K562 (cell line): ENCODE results near the gene L3MBTL3. TPM values are rescaled to one million over a fixed set of nuclear protein-coding genes. Genes with fewer than 3 reads are reported as not detected.

Experiments used
- ATAC-seq: fragments of 200-7000 bp; cut with Tn5 transposase; 3 replicates; pipeline ENCODE4 v1.9.1; 2020; ENCODE audit warnings: moderate library complexity
- BruUV-seq: library from RNA; stranded (reverse); fragments of 400-500 nt; replicated peaks from 2 replicates; lab custom pipeline; 2021; lab: Mats Ljungman, UMichigan
- CTCF ChIA-PET: fragments of 300-600 bp; formaldehyde crosslinking; extraction: SDS; loops from one replicate; lab custom pipeline; 2021; ENCODE audit warnings: low intra/inter-chr PET ratio; lab: Yijun Ruan, JAX
- POLR2A ChIA-PET: fragments of 300-600, 350-650 bp; sonication (Branson Sonifier 250); formaldehyde crosslinking; extraction: SDS; loops from one replicate; lab custom pipeline; 2021; ENCODE audit warnings: antibody characterized with exemption, inconsistent platforms; lab: Yijun Ruan, JAX
- DNase-seq, 4 experiments: peaks; one replicate each; pipeline versions ENCODE4 v3.0.0 to v3.0.0-alpha.2; 2011 to 2018; ENCODE audit warnings: low spot score in 3 of 4, mixed read lengths in 3 of 4; ENCODE audit errors: extremely low read depth in 1 of 4
- FAIRE-seq: peaks from 2 replicates; lab custom pipeline; 2011; peaks lifted over from hg19 to GRCh38; lab: Jason Lieb, UNC
- H2AFZ ChIP-seq: 2 replicates; pipeline ENCODE4 v1.6.0; 2011; ENCODE audit warnings: low read depth, low read length, control low read depth, inconsistent platforms
- H3K27ac ChIP-seq: fragments of 200-600 bp; 3 replicates; pipeline ENCODE4 v1.8.0; 2011; ENCODE audit warnings: low read depth, mild to moderate bottlenecking, control low read depth, inconsistent platforms, low read length, moderate library complexity, mixed read lengths; ENCODE audit errors: extremely low read depth
- H3K27me3 ChIP-seq, 2 experiments: fragments of 300-600 bp in 1 of 2; 2 replicates in 1 of 2; 3 replicates in 1 of 2; pipeline versions ENCODE4 v1.6.0 to v1.8.0; 2011; ENCODE audit warnings: inconsistent platforms in 2 of 2, low read length in 2 of 2, mild to moderate bottlenecking in 1 of 2, mixed read lengths in 1 of 2, moderate library complexity in 1 of 2; ENCODE audit not compliant: control insufficient read depth in 2 of 2, insufficient read depth in 2 of 2
- H3K36me3 ChIP-seq: fragments of 300-600 bp; 3 replicates; pipeline ENCODE4 v1.8.0; 2011; ENCODE audit warnings: mild to moderate bottlenecking, low read length, inconsistent platforms; ENCODE audit not compliant: control insufficient read depth, insufficient read depth
- H3K4me1 ChIP-seq, 2 experiments: fragments of 200-600 bp in 1 of 2; replicated peaks in 1 of 2; 2 replicates in 1 of 2; 3 replicates in 1 of 2; pipeline versions ENCODE4 v1.5.1 to v1.8.0; 2011; ENCODE audit warnings: inconsistent platforms in 2 of 2, low read length in 2 of 2, mild to moderate bottlenecking in 1 of 2, mixed read lengths in 1 of 2, moderate library complexity in 1 of 2; ENCODE audit not compliant: control insufficient read depth in 2 of 2, insufficient read depth in 2 of 2
- H3K4me2 ChIP-seq: 2 replicates; pipeline ENCODE4 v1.6.1; 2011; ENCODE audit warnings: low read length, control low read depth, inconsistent platforms, mixed read lengths; ENCODE audit not compliant: insufficient read depth
- H3K4me3 ChIP-seq: fragments of 200-600 bp; sonication (generic), shearing (Covaris generic); 2 replicates; pipeline ENCODE4 v1.5.1; 2016; ENCODE audit warnings: control low read depth, inconsistent platforms
- H3K79me2 ChIP-seq: fragments of 200-600 bp; 3 replicates; pipeline ENCODE4 v1.8.0; 2011; ENCODE audit warnings: low read length, inconsistent platforms; ENCODE audit not compliant: control insufficient read depth, insufficient read depth
- H3K9ac ChIP-seq, 2 experiments: 2 replicates each; pipeline versions ENCODE4 v1.6.0 to v1.6.1; 2011; ENCODE audit warnings: low read depth in 2 of 2, low read length in 2 of 2, control low read depth in 1 of 2, inconsistent platforms in 1 of 2, mild to moderate bottlenecking in 1 of 2, mixed read lengths in 1 of 2; ENCODE audit not compliant: insufficient read depth in 1 of 2
- H3K9me1 ChIP-seq: one replicate; pipeline ENCODE4 v1.6.0; 2011; ENCODE audit warnings: inconsistent platforms, mild to moderate bottlenecking, low read length, moderate library complexity; ENCODE audit not compliant: control insufficient read depth, insufficient read depth
- H3K9me3 ChIP-seq: replicated peaks from 2 replicates; pipeline ENCODE4 v1.5.1; 2011; ENCODE audit warnings: low read depth, low read length, inconsistent platforms; ENCODE audit not compliant: control insufficient read depth, insufficient read depth
- H4K20me1 ChIP-seq: replicated peaks from 2 replicates; pipeline ENCODE4 v1.6.1; 2011; ENCODE audit warnings: low read length, inconsistent platforms, mixed read lengths; ENCODE audit not compliant: control insufficient read depth, insufficient read depth
- CREBBP ChIP-seq: IDR thresholded peaks from one replicate; pipeline ENCODE4 v1.6.1; 2012; ENCODE audit warnings: low read depth, mild to moderate bottlenecking, control low read depth, inconsistent platforms, low read length
- IFI16 ChIP-seq: fragments of 250-450 bp; sonication (Bioruptor Pico); IDR thresholded peaks from 2 replicates; pipeline ENCODE4 v2.1.2; 2022; ENCODE audit warnings: mild to moderate bottlenecking, inconsistent platforms
- JUND ChIP-seq, 2 experiments: IDR thresholded peaks; 2 replicates in 1 of 2; 3 replicates in 1 of 2; pipeline ENCODE4 v1.6.1; 2011; ENCODE audit warnings: borderline replicate concordance in 2 of 2, low read depth in 2 of 2, low read length in 2 of 2, improper control_type of control experiment in 1 of 2, missing biosample characterization in 1 of 2, missing genetic modification characterization in 1 of 2, missing genetic modification reagents in 1 of 2
- SIX5 ChIP-seq, 2 experiments: IDR thresholded peaks; 2 replicates each; pipeline ENCODE4 v1.6.1; 2011; ENCODE audit warnings: low read length in 2 of 2, borderline replicate concordance in 1 of 2, low read depth in 1 of 2, mild to moderate bottlenecking in 1 of 2, moderate library complexity in 1 of 2; ENCODE audit not compliant: insufficient read depth in 1 of 2
- TSC22D4 ChIP-seq: fragments of 450-650 bp; IDR thresholded peaks from 2 replicates; pipeline ENCODE4 v1.6.1; 2016; ENCODE audit warnings: missing genetic modification characterization, missing biosample characterization, control low read depth
- ZBTB8A ChIP-seq: fragments of 450-650 bp; IDR thresholded peaks from 2 replicates; pipeline ENCODE4 v1.6.1; 2018; ENCODE audit warnings: mild to moderate bottlenecking, moderate library complexity; ENCODE audit not compliant: partially characterized antibody
- ZNF589 ChIP-seq: fragments of 200-800 bp; sonication (Bioruptor generic); IDR thresholded peaks from 2 replicates; pipeline ENCODE4 v1.6.1; 2016; ENCODE audit warnings: low read depth, missing genetic modification characterization, missing compliant biosample characterization
- ZNF696 ChIP-seq: fragments of 250-450 bp; sonication (Bioruptor Pico); conservative IDR thresholded peaks from 2 replicates; pipeline ENCODE4 v1.4.0; 2020; ENCODE audit warnings: mild to moderate bottlenecking, moderate library complexity
- ZNF699 ChIP-seq: fragments of 250-450 bp; sonication (Bioruptor Pico); IDR thresholded peaks from 2 replicates; pipeline ENCODE4 v1.8.0; 2021; ENCODE audit warnings: mild to moderate bottlenecking, moderate library complexity; ENCODE audit not compliant: insufficient replicate concordance
- WGBS: fragments of 100-300 bp; shearing (Covaris generic); methylation state at CpG from one replicate; pipeline ENCODE4 v1.1.6; 2016; ENCODE audit warnings: low coverage, mixed read lengths; ENCODE audit not compliant: insufficient coverage; ENCODE audit errors: missing lambda C conversion rate; 5-methylcytosine and 5-hydroxymethylcytosine counted together
- in situ Hi-C: fragments of 300-500 bp; cut with MboI; formaldehyde crosslinking; loops from 4 replicates; pipeline ENCODE4 v1.15.0; 2018; ENCODE audit warnings: inconsistent platforms, mixed read lengths
- intact Hi-C: fragments of 100-400 bp; cut with micrococcal nuclease; formaldehyde crosslinking; loops from 2 replicates; pipeline ENCODE4 v1.14.2; 2022
- polyA plus RNA-seq, 8 experiments: library from polyadenylated mRNA; depleted of rRNA in 4 of 8; stranded (reverse) in 5 of 8; unstranded in 3 of 8; fragments of >200 nt; fragmentation: Nextera tagmentation in 2 of 8; fragmentation: Illumina TruSeq in 1 of 8; extraction: Ambion mirVana in 2 of 8; extraction: Trizol in 1 of 8; gene quantifications; 2 replicates each; pipeline versions ENCODE4 v1.2.1 to v1.2.3, GENCODE V29; 2011 to 2014; ENCODE audit warnings: inconsistent platforms in 1 of 8, missing spikeins in 1 of 8
- total RNA-seq, 7 experiments: library from RNA; depleted of rRNA in 6 of 7; stranded (reverse); fragments of >200 nt in 6 of 7; fragmentation: Illumina TruSeq in 2 of 7; extraction: Trizol in 2 of 7; gene quantifications; 2 replicates each; pipeline versions ENCODE4 v1.2.1 to v1.2.3, GENCODE V29; 2011 to 2021; ENCODE audit warnings: low replicate concordance in 1 of 7

Gene L3MBTL3
- total and polyA plus RNA-seq, 9 of the 15 experiments (the other 6 are each of a cell fraction or from before 2014, with no cell fraction given) = 0.83 to 6.9 (median 5.4) TPM

GRCh38 chr6:130143709-130144108 is 125.3 kb downstream of the L3MBTL3 start:
- Histone ChIP-seq H3K9ac (no peak overlapping the region), H3K4me2 (no peak overlapping the region), H3K27me3 (no peaks in the 10 kb centered on the region; a peak in 1 of 5 replicates), H4K20me1 (no peaks in the 10 kb centered on the region), H3K79me2 (no peaks in the 10 kb centered on the region), H3K27ac (no peak overlapping the region), H3K4me3 (no peak overlapping the region), H3K9me1 (no peaks in the 10 kb centered on the region), H2AFZ (no peak overlapping the region), H3K4me1 (no peaks in the 10 kb centered on the region; a peak in 1 of 5 replicates), H3K9me3 (no peaks in the 10 kb centered on the region), H3K36me3 (no peaks in the 10 kb centered on the region)
- intact Hi-C loops (no loop called here), in situ Hi-C loops (no loop called here)
- DNase-seq (no peak), ATAC-seq (no peak), FAIRE-seq (no peak)
- no TSS peak for BruUV-seq
- TF ChIP-seq ZNF699 (CRISPR knock-in tag) (no peak), JUND (IDR thresholded peaks at IDR 0.05; ENCODE audit: borderline replicate concordance, low read depth, low read length) (no peak), JUND (tag; IDR thresholded peaks at IDR 0.05; ENCODE audit: borderline replicate concordance, low read depth, low read length) (no peak), IFI16 (CRISPR knock-in tag) (no peak), ZNF589 (no peak), ZBTB8A (no peak), SIX5 (IDR thresholded peaks at IDR 0.05; ENCODE audit: borderline replicate concordance in 1 of 2, insufficient read depth in 1 of 2, low read depth in 1 of 2, low read length in 2 of 2) (no peak), TSC22D4 (no peak), ZNF696 (CRISPR knock-in tag) (no peak), CREBBP (no peak)
- ChIA-PET POLR2A (no interaction called here), CTCF (no interaction called here)
- WGBS = 16% methylated on average over 3 of the region's 3 CpGs
